Activated CD8-positive, alpha-beta memory T cell treated with anti-CD3 and anti-CD28 coated beads, Interleukin-2, amount 50 U/mL, for 48 hours (primary cell): Measurements from ENCODE around the gene NUDCD3.

ENCODE experiments used
- DNase-seq: peaks from one replicate; pipeline ENCODE4 v3.0.0-alpha.2; 2020

The NUDCD3 gene

GRCh38 chr7:44347546-44348114 is 142.8 kb downstream of the NUDCD3 start:
- DNase-seq = no peak

GRCh38 chr7:44346063-44346462 is 144.4 kb downstream of the NUDCD3 start:
- no peak for DNase-seq

DNA sequence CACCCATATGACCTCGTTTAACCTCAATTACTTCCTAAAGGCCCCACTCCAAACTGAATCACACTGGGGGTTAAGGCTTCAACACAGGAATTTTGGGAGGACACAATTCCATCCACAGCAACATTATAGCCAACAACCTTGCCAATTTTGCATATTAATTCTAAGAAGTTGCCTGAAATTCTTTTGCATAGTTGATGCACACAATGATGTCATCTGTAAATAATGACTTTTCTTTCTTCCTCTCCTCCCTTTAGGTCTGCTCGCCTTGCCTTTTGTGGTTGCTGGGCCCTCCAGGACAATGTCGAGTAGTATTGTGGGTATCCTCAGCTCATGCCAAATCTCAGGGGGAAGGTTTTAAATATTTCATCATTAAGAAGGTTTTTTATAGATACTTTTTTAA is 149.1 kb downstream of the NUDCD3 start:
- DNase-seq = no peak

DNA sequence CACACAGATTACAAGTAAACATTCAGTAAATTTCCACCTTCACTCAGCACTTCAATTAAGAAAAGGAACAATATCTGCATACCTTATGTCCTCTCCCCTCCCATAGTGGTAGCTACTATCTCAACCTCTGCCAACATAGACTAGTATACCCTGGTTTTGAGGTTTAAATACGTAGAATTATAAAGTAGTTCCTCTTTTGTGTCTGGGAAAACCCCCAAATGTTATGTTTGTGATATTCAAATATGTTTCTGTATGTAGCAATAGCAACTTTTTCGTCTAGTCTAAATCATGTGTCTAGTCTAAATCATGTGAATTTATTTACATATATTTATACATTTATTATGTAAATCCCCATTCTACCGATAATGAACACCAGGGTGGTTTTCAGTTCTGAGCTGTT is 151.9 kb downstream of the NUDCD3 start:
- DNase-seq = no peak

GRCh38 chr7:44336491-44336890 is 154.0 kb downstream of the NUDCD3 start:
- DNase-seq = no peak

- no peak for DNase-seq
Measured at GRCh38 chr7:44335184-44335583, 155.3 kb downstream of the NUDCD3 start.

DNA sequence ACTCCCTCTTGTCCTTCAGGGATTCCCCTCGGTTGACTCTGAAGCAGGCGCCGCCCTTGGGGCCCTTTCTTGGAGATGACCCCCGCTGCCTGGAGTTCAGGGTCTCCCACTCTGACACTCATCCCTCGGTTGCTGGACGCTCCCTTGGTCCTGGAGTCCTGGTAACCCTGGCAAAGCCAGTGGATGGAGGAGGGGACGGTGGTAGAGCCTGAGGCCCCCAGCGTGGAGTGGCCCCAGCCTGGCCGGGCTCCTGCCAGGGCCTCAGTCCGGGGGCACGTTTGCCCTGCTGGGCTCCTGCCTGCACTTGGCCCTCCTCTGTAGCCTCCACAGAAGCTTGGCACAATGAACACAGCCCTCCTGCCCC is 155.7 kb downstream of the NUDCD3 start:
- no peak for DNase-seq

DNA sequence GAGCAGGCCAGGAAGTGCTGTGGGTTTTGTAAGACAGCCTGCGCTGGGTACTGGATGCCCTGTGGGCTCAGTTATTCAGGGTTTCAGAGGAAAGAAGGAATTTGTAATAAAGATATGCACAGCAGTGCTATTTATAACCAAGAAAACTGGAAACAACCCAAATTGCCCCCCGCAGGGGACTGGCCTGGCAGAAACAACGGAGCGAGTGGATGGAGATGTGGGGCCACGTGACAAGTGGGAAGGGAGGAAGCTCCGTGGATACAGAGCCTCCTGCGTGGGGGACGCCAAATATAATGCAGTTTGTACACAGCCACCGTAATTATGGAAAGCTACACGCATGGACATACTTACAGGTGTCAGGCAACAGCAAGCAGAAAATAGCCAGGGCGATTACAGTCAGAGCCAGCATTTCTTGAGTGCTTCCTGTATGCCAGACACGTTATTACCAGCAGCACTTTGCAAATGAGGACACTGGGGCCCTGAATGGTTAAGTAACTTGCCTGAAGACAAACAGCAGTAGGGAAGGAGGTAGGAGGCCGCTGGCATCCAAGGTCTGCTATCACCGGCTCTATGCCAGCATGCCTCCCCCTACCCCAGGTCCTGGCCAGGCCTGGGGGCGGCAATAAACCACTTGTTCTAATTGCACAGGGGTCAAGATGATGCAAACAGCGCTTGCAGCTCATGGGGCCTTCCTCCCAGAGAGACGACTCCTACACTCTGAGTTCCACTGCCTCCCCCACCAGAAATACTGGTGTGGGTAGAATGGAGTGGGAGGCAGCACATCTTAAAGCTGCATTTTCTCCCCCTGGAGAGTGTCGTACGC is 156.3 kb downstream of the NUDCD3 start:
- DNase-seq = no peak

GRCh38 chr7:44331682-44332081 is 158.8 kb downstream of the NUDCD3 start:
- DNase-seq = no peak

GRCh38 chr7:44330331-44330730 is 160.1 kb downstream of the NUDCD3 start:
- DNase-seq = no peak

DNA sequence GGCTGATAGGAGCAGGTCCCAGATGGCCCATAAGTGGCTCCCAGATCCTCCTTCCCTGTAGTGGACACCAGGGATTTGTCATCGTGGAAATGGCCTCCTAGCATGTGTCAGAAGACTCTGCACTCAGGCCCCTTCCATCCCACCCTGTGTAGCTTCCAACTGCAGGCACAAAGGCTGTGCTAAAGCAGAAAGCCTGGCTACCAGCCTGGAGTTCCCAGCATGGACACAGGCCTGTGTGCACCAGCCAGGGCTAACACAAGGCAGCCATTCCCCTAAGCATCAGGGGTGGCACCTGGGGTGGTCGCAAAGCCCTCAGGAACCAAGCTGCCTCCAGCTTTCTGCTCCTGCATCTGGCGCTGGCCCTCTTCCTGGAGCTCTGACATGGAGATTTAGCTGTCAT is 160.6 kb downstream of the NUDCD3 start:
- DNase-seq = no peak
